Mucosa of descending colon (tissue), 3 donors: Measurements from ENCODE around the gene IL34. TPM values are rescaled to one million over a fixed set of nuclear protein-coding genes. Genes with fewer than 3 reads are reported as not detected.
A peak's percentile ranks its signal among the peaks of the same experiment; 100 is the strongest.

Source experiments
- ATAC-seq: fragments of 200-7000 bp; cut with Tn5 transposase; one replicate; pipeline ENCODE4 v1.9.1; 2020; ENCODE audit warnings: mild to moderate bottlenecking, moderate library complexity
- DNase-seq, 3 donors: peaks; one replicate each; pipeline ENCODE4 v3.0.0-alpha.2; 2020
- H3K36me3 ChIP-seq: fragments of 200-600 bp; one replicate; pipeline ENCODE4 v1.8.0; 2021; ENCODE audit warnings: low read depth, mild to moderate bottlenecking
- H3K4me1 ChIP-seq: fragments of 200-600 bp; one replicate; pipeline ENCODE4 v1.8.0; 2021; ENCODE audit warnings: low read depth, mild to moderate bottlenecking
- H3K4me3 ChIP-seq: fragments of 200-600 bp; one replicate; pipeline ENCODE4 v1.8.0; 2021; ENCODE audit warnings: mild to moderate bottlenecking
- H3K9me3 ChIP-seq: fragments of 200-600 bp; one replicate; pipeline ENCODE4 v1.8.0; 2021; ENCODE audit warnings: mild to moderate bottlenecking
- intact Hi-C, 2 donors: fragments of 100-400 bp; cut with DNase I in 1 of 2; cut with micrococcal nuclease in 1 of 2; formaldehyde crosslinking; loops; one replicate each; pipeline versions ENCODE4 v1.11.0 to v1.11.1; 2022; cut with DNase I, micrococcal nuclease
- total RNA-seq, 3 donors: library from RNA; stranded (reverse); fragmentation: NEBNext Ultra II Directional in 2 of 3; extraction: Animal tissue kit (Norgen Biotek cat#: 25700) in 2 of 3; gene quantifications; one replicate each; pipeline versions ENCODE4 v1.2.1 to v1.2.4, GENCODE V29; 2021 to 2023
- TF ChIP-seq, protein P1 (sequence below): fragments of 200-600 bp; IDR thresholded peaks from one replicate; pipeline ENCODE4 v1.8.0; 2022; ENCODE audit warnings: antibody characterized with exemption, mild to moderate bottlenecking
- donor health status: DM: no; HTN: no; CAD: no; lungs with moderate emphysema.
- donor health status: DM: no; HTN: no; CAD: no.
- donor health status: DM: no; HTN: yes; CAD: no.

IL34 gene
- total RNA-seq, 3 donors from 2014 or later: 1.2 to 2.2 (median 1.8) TPM

GRCh38 chr16:70610273-70611223 is 35.8 kb upstream of the IL34 start:
- H3K4me1 ChIP-seq: peaks cover 13% of the 10 kb centered on the region

GRCh38 chr16:70611224-70611598 is 35.1 kb upstream of the IL34 start:
- Histone ChIP-seq H3K4me3 (no peak overlapping the region), H3K9me3 (no peaks in the 10 kb centered on the region), H3K36me3 (no peaks in the 10 kb centered on the region), H3K4me1 (peaks cover 13% of the 10 kb centered on the region)
- no peak for ATAC-seq
- intact Hi-C loops: no loop called here
- DNase-seq: no peak
- TF ChIP-seq, protein P1, sequence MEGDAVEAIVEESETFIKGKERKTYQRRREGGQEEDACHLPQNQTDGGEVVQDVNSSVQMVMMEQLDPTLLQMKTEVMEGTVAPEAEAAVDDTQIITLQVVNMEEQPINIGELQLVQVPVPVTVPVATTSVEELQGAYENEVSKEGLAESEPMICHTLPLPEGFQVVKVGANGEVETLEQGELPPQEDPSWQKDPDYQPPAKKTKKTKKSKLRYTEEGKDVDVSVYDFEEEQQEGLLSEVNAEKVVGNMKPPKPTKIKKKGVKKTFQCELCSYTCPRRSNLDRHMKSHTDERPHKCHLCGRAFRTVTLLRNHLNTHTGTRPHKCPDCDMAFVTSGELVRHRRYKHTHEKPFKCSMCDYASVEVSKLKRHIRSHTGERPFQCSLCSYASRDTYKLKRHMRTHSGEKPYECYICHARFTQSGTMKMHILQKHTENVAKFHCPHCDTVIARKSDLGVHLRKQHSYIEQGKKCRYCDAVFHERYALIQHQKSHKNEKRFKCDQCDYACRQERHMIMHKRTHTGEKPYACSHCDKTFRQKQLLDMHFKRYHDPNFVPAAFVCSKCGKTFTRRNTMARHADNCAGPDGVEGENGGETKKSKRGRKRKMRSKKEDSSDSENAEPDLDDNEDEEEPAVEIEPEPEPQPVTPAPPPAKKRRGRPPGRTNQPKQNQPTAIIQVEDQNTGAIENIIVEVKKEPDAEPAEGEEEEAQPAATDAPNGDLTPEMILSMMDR: no peak

More at GRCh38 chr16:70610273-70611223, 35.8 kb upstream of the IL34 start:
- DNase-seq (peak in 1 of 3 donors; percentile 48), ATAC-seq (peak; percentile 62)
- no peaks in the 10 kb centered on the region for H3K36me3 ChIP-seq
- no peak overlapping the region for H3K4me3 ChIP-seq
- TF ChIP-seq, protein P1: no peak
- intact Hi-C loops: no loop called here
- H3K9me3 ChIP-seq: no peaks in the 10 kb centered on the region

DNA sequence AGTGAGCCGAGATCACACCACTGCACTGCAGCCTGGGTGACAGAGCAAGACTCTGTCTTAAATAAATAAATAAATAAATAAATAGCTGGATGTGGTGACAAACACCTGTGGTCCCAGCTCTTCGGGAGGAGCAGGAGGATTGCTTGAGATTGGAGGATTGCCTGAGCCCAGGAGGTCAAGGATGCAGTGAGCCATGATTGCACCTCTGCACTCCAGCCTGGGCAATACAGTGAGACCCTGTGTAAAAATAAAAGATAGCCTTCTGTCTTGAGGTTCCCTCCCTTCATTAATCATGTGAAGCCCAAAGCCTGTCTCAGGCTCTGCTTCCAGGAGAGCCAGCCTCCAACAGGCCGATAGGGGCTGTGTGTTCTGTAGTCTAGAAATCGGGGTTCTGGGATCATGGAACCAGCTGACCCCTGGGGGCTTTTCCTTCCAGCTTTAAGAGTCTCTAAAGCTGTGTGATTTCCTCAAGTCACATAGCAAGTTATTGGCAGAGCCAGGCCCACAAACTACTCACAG is 34.5 kb upstream of the IL34 start:
- no peaks in the 10 kb centered on the region for H3K36me3 ChIP-seq
- H3K4me3 ChIP-seq: no peak overlapping the region
- ATAC-seq: no peak
- no peak for DNase-seq
- intact Hi-C loops: no loop called here
- no peaks in the 10 kb centered on the region for H3K9me3 ChIP-seq
- peaks cover 13% of the 10 kb centered on the region for H3K4me1 ChIP-seq
- TF ChIP-seq, protein P1: no peak

GRCh38 chr16:70612931-70613330 is 33.4 kb upstream of the IL34 start:
- no peak overlapping the region for H3K4me3 ChIP-seq
- no peaks in the 10 kb centered on the region for H3K9me3 ChIP-seq
- no peak for ATAC-seq
- TF ChIP-seq, protein P1: no peak
- peaks cover 13% of the 10 kb centered on the region for H3K4me1 ChIP-seq
- intact Hi-C loops: no loop called here
- no peaks in the 10 kb centered on the region for H3K36me3 ChIP-seq
- no peak for DNase-seq

GRCh38 chr16:70614208-70614951 is 32.0 kb upstream of the IL34 start:
- TF ChIP-seq, protein P1: no peak
- Histone ChIP-seq H3K4me1 (peaks cover 13% of the 10 kb centered on the region), H3K36me3 (no peaks in the 10 kb centered on the region), H3K4me3 (no peak overlapping the region), H3K9me3 (no peaks in the 10 kb centered on the region)
- no peak for DNase-seq
- intact Hi-C loops: no loop called here
- ATAC-seq: peak; percentile 86
